Measurements from ENCODE around the gene SALL2. TPM values are rescaled to one million over a fixed set of nuclear protein-coding genes. Genes with fewer than 3 reads are reported as not detected.
A peak's percentile ranks its signal among the peaks of the same experiment; 100 is the strongest.

The SALL2 gene
- total RNA-seq, 1 experiment from 2014 or later = 287 TPM

GRCh38 chr14:21510735-21511657 is 15.2 kb downstream of the SALL2 start, which contains the start of gene METTL3:
TSS of gene METTL3 (minus strand) at chr14:21511340. CDS start at chr14:21511223, 117 bp downstream.
- Mint-ChIP-seq H3K27me3 (ENCODE audit: low read depth) (no peaks in the 10 kb centered on the region), H3K4me1 (peaks cover 27 to 36% of the 10 kb centered on the region in 2 experiments), H3K4me3 (peak within 1 kb of the TSS; percentile 99), H3K9me3 (peaks cover 3 to 7% of the 10 kb centered on the region in 2 experiments; a peak in 4 of 5 replicates), H3K27ac (peak within 1 kb of the TSS; percentile 98 to 99 (median 98)), H3K36me3 (ENCODE audit: insufficient read depth in 1 of 3, low read depth in 3 of 3) (peaks cover 32 to 38% (median 32%) of the 10 kb centered on the region in 3 experiments)
- Histone ChIP-seq H3K56ac (ENCODE audit: insufficient read length, low read depth, low read length) (no peak within 1 kb of the TSS), H4K91ac (ENCODE audit: insufficient read length, low read depth, low read length) (no peak within 1 kb of the TSS), H3K23me2 (ENCODE audit: insufficient read length, low read depth, low read length, poor library complexity, severe bottlenecking) (no peaks in the 10 kb centered on the region), H3K79me1 (ENCODE audit: insufficient read depth, low read depth, low read length, poor library complexity, severe bottlenecking) (peaks cover 3% of the 10 kb centered on the region), H3K27me3 (ENCODE audit: insufficient read depth, low read length) (no peaks in the 10 kb centered on the region), H2BK12ac (ENCODE audit: insufficient read length, low read depth, low read length) (no peak within 1 kb of the TSS), H2AFZ (ENCODE audit: low read length) (no peak within 1 kb of the TSS), H3K14ac (ENCODE audit: insufficient read depth, low read length) (peak within 1 kb of the TSS; percentile 66), H2BK120ac (ENCODE audit: low read depth, low read length, poor library complexity, severe bottlenecking) (no peak within 1 kb of the TSS), H2AK5ac (ENCODE audit: insufficient read length, low read length) (no peak within 1 kb of the TSS), H3T11ph (ENCODE audit: low read length) (no peak within 1 kb of the TSS), H4K20me1 (ENCODE audit: control insufficient read depth, insufficient read depth, insufficient read length) (no peaks in the 10 kb centered on the region), H3K4me1 (ENCODE audit: insufficient read depth, low read length) (no peaks in the 10 kb centered on the region), H3K18ac (ENCODE audit: insufficient read length, low read depth, low read length) (peak within 1 kb of the TSS; percentile 57), H3K27ac (ENCODE audit: insufficient read length, low read depth, low read length) (peak within 1 kb of the TSS; percentile 29), H2BK5ac (ENCODE audit: insufficient read length, low read length) (no peak within 1 kb of the TSS), H4K8ac (replicated peaks; ENCODE audit: insufficient read length, low read depth, low read length) (no peak within 1 kb of the TSS), H3K23ac (ENCODE audit: insufficient read length, low read depth, low read length) (no peak within 1 kb of the TSS), H3K9me3 (ENCODE audit: control insufficient read depth, low read depth, low read length) (no peaks in the 10 kb centered on the region), H2BK20ac (ENCODE audit: low read depth, low read length, poor library complexity, severe bottlenecking) (no peak within 1 kb of the TSS), H3K79me2 (ENCODE audit: insufficient read depth, low read length) (peaks cover 17% of the 10 kb centered on the region; the same call in 1 of the 2 replicates), H2BK15ac (ENCODE audit: low read depth, low read length) (no peak within 1 kb of the TSS; the same call in 1 of the 2 replicates), H3K4ac (ENCODE audit: low read depth, low read length) (no peak within 1 kb of the TSS), H3K4me2 (ENCODE audit: insufficient read depth, insufficient read length, low read length) (peak within 1 kb of the TSS; percentile 30), H3K9ac (ENCODE audit: extremely low read depth, insufficient read length, low read length) (peak within 1 kb of the TSS; percentile 90), H4K5ac (ENCODE audit: insufficient read length, low read depth, low read length) (no peak within 1 kb of the TSS)
- no peak for TF ChIP-seq CTCF (conservative IDR thresholded peaks at IDR 0.05)
- DNase-seq = peak; percentile 98
- no CpG with 5 or more reads among the region's 53 CpGs for WGBS (ENCODE audit: extremely low coverage, insufficient read length, low lambda C conversion rate)

Data from H9 (cell line).